T1000 (cell line): Measurements from ENCODE around the gene C11orf98.
"Not testable (repeated sequence)": the region's sequence is repeated elsewhere in the genome, so short reads cannot be mapped to it uniquely, and the experiment has no call there.

Experiments
- DNase-seq: peaks from one replicate; lab custom pipeline; 2025; ENCODE audit warnings: mixed read lengths; lab: John Stamatoyannopoulos, UW

C11orf98 gene

DNA sequence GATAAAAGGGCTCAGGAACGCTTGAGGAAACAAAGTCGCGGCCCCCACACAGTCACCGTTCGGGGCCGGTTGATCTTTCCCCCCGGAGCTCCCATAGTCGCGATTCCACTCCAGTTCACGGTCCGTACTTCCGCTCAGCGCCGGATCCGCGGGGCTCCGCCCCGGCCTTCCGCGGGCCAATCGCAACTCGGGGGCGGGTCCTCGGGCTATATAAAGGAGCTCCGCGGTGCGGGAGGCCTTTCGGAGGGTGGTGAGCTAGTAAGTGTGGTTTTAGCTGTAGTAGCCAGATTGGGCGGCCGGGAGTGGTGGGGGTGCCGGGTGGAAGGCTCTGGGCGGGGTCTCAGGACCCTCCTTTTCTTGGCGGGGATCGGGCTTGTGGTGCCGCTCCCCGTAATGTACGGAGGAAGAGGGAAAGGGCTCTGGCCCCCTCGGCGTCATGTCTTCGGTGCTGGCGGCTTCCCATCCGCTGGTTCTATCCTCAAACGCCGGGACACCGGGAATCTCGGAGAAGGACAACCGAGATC, at the start of gene C11orf98, which contains the start of gene CSKMT:
Gene C11orf98 (minus strand): TSS at position 136 of the 524 bp plus-strand sequence. CDS start 41 bp downstream, at position 95.
Gene CSKMT (plus strand): TSS at position 238 of the 524 bp plus-strand sequence. CDS start 568 bp downstream, outside the sequence.
- peak; percentile 96 for DNase-seq

DNA sequence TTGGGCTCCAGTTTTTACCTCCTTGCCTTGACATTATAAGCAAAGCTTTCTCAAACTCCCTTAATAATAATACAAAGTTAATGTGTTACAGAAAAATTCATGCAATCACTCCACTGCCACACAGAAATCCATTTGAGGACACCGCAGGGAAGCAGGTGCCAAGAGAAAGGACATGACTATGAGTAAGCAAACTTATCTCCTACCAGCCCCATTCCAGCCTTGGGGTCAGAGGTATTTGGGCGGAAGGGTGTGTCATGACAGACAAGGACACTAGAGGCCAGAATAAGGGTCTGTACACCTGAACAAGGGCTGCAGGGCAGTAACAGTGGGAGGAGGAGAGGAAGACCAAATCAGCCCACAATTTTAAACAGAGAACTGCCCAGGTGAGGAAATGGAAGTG, 48.3 kb upstream of the C11orf98 start:
- DNase-seq = no peak

- no peak for DNase-seq
These were observed 47.9 kb upstream of the C11orf98 start for GRCh38 chr11:62712861-62713260.

DNA sequence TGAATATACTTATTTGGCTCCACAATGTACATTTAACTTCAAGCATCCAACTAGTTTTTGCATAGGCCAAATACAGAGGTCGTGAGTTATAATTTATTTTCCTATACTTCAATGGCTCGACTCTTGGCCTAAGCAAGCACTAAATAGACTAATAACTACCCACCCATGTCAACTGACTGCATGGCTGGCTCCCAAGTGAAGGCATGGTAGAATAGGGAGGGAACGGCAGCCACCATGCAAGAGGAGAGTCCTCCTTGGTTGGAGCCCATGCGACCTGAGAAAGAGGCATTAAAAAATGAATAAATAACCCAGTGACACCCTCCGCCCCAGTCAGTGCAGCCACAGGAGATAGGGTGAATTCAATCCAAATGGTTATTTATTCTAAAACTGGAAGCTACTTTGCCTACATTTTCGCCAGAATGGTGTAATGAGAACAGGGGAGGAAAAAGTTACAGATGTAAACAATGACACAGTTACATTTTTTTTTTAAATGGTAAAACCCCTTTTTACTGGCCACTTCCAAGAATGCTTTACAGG, 47.3 kb upstream of the C11orf98 start:
- no peak for DNase-seq

DNA sequence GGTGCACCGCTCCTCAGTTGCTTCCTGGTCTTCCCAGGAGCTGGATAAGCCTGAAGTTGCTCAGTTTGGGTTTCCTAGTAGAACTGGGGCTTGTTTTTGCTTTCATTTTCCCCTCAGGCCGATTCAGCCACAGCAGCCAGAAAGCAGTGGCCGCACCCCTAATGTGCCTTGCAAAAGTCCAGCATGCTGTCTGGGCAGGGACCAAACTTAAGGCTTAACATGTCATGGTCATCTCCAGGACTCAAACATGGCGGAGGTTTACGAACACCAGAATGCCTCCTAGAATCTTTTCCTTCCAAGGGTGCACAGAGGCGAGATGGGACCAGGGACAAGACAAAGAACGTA, 45.0 kb upstream of the C11orf98 start:
- no peak for DNase-seq

- peak; percentile 89 for DNase-seq
These were observed 44.4 kb upstream of the C11orf98 start for GRCh38 chr11:62709247-62710000.

- DNase-seq = no peak
These were observed 43.8 kb upstream of the C11orf98 start for GRCh38 chr11:62708793-62709192.

DNA sequence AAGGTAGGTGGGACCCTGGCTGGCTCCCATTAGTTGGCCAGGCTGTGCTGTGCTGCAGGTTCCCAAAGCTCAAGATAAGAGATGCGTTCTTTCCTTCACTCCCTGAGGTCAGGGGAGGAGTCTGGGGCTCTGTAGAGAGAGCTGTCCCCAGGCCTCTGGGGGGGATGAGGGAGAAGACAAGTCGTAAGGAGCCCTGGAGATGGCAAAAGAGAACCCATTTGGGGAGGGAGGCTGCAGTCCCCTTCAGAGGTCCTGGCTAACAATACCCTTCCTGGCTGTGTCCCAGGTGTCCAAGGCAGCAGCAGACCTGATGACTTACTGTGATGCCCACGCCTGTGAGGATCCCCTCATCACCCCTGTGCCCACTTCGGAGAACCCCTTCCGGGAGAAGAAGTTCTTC, 43.4 kb upstream of the C11orf98 start:
- DNase-seq = no peak

GRCh38 chr11:62707277-62707861, 42.4 kb upstream of the C11orf98 start, which contains the start of the genes BSCL2 and GNG3:
Gene BSCL2, minus strand, starts transcription at chr11:62707424. Its CDS starts 229 bp downstream, at chr11:62707195.
Gene GNG3, plus strand, starts transcription at chr11:62707676. Its CDS starts 620 bp downstream, at chr11:62708296.
- DNase-seq = no peak

DNA sequence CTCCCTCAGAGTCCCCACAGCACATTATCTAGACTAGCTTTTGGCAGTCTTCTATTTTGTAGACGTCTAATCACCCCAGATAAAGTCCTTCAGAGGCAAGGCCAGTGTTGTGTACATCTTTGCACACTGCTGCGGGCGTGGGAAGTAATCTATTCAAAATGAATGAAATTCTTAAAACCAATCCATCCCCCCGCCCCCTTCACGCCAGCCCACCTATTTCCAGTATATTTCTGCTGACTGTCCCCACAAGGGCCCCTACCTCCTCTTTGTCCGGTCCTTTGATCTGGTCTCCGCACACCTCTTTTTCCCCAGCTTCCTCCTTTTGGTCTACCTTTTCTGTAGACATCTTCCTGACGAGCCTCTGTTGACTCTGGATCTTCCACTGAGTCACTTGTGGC, 41.8 kb upstream of the C11orf98 start:
- no peak for DNase-seq

DNA sequence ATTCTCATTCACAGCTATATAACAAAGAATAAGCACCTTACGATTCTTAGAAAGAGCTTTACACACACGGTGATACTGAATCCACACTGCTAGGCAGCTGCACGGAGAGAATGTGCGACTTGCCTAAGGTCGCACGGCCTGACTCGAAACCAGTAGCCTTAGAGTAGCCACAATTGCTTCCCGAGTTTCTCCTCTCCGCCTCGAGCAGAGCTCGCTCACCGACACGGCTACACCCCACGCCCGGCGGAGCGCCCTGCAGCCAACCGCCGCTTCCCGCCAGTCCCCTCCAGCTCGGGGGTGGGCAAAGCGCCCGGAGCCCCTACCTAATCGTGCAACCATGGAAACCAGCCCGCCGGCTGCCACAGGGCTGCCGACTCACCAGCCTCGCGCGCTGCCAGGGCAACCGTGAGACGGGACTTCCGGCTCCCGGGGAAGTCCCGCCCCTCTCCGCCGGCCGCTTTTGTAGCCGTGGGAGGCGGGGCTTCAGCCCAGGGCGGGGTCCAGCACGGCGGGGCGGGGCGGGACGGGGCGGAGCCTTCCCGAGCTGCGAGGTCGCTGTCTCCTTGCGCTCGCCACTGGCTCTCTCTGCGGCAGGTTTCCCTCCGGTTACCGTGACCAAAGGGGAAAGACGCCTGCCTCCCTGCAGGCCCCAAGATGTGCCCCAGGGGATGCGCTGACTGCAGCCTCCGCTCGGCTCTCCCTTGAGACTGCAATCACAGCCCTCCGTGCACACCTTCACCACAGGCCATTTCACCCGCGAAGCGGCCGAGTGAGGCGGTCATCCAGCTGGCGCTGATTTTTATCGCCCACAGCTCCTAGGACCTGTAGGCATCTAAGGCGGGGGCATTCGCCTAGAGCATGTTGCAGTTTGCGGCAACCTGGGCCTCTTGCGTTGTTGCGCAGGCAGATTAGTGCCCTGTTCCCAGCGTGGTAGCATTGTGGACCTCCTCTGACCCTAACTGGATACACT, 41.2 kb upstream of the C11orf98 start:
- peak; percentile 96 for DNase-seq

- DNase-seq = no peak
These were observed 40.4 kb upstream of the C11orf98 start for GRCh38 chr11:62705413-62705812.

- DNase-seq = not testable (repeated sequence)
These were observed 38.9 kb upstream of the C11orf98 start for GRCh38 chr11:62703921-62704320.

DNA sequence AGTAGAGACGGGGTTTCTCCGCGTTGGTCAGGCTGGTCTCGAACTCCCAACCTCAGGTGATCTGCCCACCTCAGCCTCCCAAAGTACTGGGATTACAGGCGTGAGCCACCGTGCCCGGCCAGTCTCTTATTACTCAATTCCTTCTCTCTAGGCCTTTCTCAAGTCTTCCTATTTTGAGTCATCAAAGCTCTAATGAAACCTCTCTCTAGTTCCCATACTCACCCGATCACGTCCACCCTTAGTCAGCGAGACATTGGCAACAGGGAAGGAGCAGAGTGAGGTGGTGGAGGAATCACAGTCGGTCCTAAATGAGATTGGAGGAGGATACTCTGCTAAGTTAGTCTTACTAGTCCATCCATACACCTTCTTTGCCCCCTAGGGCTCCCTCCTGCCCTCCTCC, 37.2 kb upstream of the C11orf98 start:
- no peak for DNase-seq

GRCh38 chr11:62694455-62695167, 29.6 kb upstream of the C11orf98 start:
- DNase-seq = peak; percentile 41

GRCh38 chr11:62693624-62694023, 28.6 kb upstream of the C11orf98 start:
- not testable (repeated sequence) for DNase-seq

- peak; percentile 71 for DNase-seq
These were observed 24.6 kb upstream of the C11orf98 start, which contains the start of gene LRRN4CL for GRCh38 chr11:62689421-62690183. Gene LRRN4CL, minus strand, starts transcription at chr11:62689530. Its CDS starts 1,022 bp downstream, at chr11:62688508.

- DNase-seq = no peak
These were observed 23.5 kb upstream of the C11orf98 start for GRCh38 chr11:62688491-62688890.

GRCh38 chr11:62687508-62688396, 22.7 kb upstream of the C11orf98 start:
- DNase-seq = no peak
